Fibroblast of lung (primary cell): ENCODE results near the gene CSNK1D. TPM values are rescaled to one million over a fixed set of nuclear protein-coding genes. Genes with fewer than 3 reads are reported as not detected.

ENCODE experiments used
- DNase-seq, 2 donors: peaks; one replicate each; pipeline versions ENCODE4 v3.0.0 to v3.0.0-alpha.2; 2010; ENCODE audit warnings: low read depth in 2 of 2
- H2AFZ ChIP-seq: 2 replicates; pipeline ENCODE4 v1.5.1; 2012; ENCODE audit warnings: low read length, control low read depth, inconsistent platforms
- H3K27ac ChIP-seq: 2 replicates; pipeline ENCODE4 v1.5.1; 2011; ENCODE audit warnings: low read length, control low read depth; ENCODE audit not compliant: insufficient read depth
- H3K27me3 ChIP-seq: 2 replicates; pipeline ENCODE4 v1.5.1; 2011; ENCODE audit warnings: mild to moderate bottlenecking, low read length; ENCODE audit not compliant: control insufficient read depth, insufficient read depth
- H3K36me3 ChIP-seq: 2 replicates; pipeline ENCODE4 v1.5.1; 2011; ENCODE audit warnings: low read length; ENCODE audit not compliant: control insufficient read depth, insufficient read depth
- H3K4me1 ChIP-seq: 2 replicates; pipeline ENCODE4 v1.5.1; 2011; ENCODE audit warnings: low read length; ENCODE audit not compliant: control insufficient read depth, insufficient read depth; ENCODE audit errors: extremely low read depth
- H3K4me2 ChIP-seq: 2 replicates; pipeline ENCODE4 v1.5.1; 2011; ENCODE audit warnings: low read length, control low read depth; ENCODE audit not compliant: insufficient read depth; ENCODE audit errors: extremely low read depth
- H3K4me3 ChIP-seq, 4 experiments: fragments of 200-600 bp in 1 of 4; sonication (generic) in 1 of 4; replicated peaks in 1 of 4; 2 replicates each; pipeline ENCODE4 v1.5.1; 2011 to 2016; ENCODE audit warnings: low read length in 4 of 4, low read depth in 3 of 4, mild to moderate bottlenecking in 3 of 4, control low read depth in 2 of 4, inconsistent platforms in 1 of 4, mixed read lengths in 1 of 4; ENCODE audit not compliant: insufficient read depth in 1 of 4; ENCODE audit errors: control extremely low read depth in 1 of 4
- H3K79me2 ChIP-seq: 2 replicates; pipeline ENCODE4 v1.5.1; 2012; ENCODE audit warnings: mild to moderate bottlenecking, low read length, inconsistent platforms; ENCODE audit not compliant: control insufficient read depth, insufficient read depth
- H3K9ac ChIP-seq: 2 replicates; pipeline ENCODE4 v1.5.1; 2011; ENCODE audit warnings: mild to moderate bottlenecking, low read length, control low read depth; ENCODE audit not compliant: insufficient read depth
- H3K9me3 ChIP-seq: 2 replicates; pipeline ENCODE4 v1.5.1; 2012; ENCODE audit warnings: low read depth, low read length; ENCODE audit not compliant: control insufficient read depth, insufficient read depth
- H4K20me1 ChIP-seq: 2 replicates; pipeline ENCODE4 v1.5.1; 2011; ENCODE audit warnings: low read length; ENCODE audit not compliant: control insufficient read depth, insufficient read depth; ENCODE audit errors: extremely low read depth
- EZH2 ChIP-seq: IDR thresholded peaks from 2 replicates; pipeline ENCODE4 v1.5.1; 2012; ENCODE audit warnings: low read length, control low read depth, mild to moderate bottlenecking; ENCODE audit errors: missing control alignments
- polyA plus RNA-seq, 2 donors: library from polyadenylated mRNA; depleted of rRNA in 1 of 2; stranded (reverse) in 1 of 2; unstranded in 1 of 2; fragments of >200 nt; gene quantifications; 2 replicates each; pipeline ENCODE4 v1.2.1, GENCODE V29; 2011 to 2012; ENCODE audit warnings: missing spikeins in 1 of 2
- total RNA-seq: library from RNA; depleted of rRNA; stranded (reverse); fragments of >200 nt; gene quantifications from 2 replicates; pipeline ENCODE4 v1.2.1, GENCODE V29; 2014
- TF ChIP-seq, protein P1 (sequence below), 2 donors: IDR thresholded peaks in 1 of 2; conservative IDR thresholded peaks in 1 of 2; 1 replicate in 1 of 2; 2 replicates in 1 of 2; pipeline ENCODE4 v1.5.1; 2011 to 2012; ENCODE audit warnings: low read length in 2 of 2, control low read depth in 1 of 2, inconsistent platforms in 1 of 2, low read depth in 1 of 2, mild to moderate bottlenecking in 1 of 2

Gene CSNK1D
- total and polyA plus RNA-seq, 2 donors (not counting 1 experiment from before 2014, with no cell fraction given), result 64.9 to 112 TPM

DNA sequence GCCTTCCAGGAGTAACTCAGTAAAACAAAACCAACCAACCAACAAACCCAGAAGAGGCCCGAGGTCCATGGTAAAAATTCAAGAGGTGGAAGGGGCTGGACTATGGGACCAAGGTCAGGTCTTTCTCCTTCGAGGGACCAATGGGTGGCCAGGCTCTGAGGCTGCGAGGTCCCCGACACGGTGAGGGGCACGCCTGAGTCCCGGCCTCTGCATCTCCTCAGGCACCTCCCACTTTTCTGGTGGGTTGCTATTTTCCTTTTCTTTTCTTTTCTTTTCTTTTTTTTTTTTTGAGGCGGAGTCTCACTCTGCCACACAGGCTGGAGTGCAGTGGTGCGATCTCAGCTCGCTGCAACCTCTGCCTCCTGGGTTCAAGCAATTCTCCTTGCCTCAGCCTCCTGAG is 26.0 kb upstream of the CSNK1D start:
- H3K4me2 ChIP-seq, result no peak overlapping the region
- H3K36me3 ChIP-seq, result no peaks in the 10 kb centered on the region
- no peaks in the 10 kb centered on the region for H3K27me3 ChIP-seq
- TF ChIP-seq, protein P1, sequence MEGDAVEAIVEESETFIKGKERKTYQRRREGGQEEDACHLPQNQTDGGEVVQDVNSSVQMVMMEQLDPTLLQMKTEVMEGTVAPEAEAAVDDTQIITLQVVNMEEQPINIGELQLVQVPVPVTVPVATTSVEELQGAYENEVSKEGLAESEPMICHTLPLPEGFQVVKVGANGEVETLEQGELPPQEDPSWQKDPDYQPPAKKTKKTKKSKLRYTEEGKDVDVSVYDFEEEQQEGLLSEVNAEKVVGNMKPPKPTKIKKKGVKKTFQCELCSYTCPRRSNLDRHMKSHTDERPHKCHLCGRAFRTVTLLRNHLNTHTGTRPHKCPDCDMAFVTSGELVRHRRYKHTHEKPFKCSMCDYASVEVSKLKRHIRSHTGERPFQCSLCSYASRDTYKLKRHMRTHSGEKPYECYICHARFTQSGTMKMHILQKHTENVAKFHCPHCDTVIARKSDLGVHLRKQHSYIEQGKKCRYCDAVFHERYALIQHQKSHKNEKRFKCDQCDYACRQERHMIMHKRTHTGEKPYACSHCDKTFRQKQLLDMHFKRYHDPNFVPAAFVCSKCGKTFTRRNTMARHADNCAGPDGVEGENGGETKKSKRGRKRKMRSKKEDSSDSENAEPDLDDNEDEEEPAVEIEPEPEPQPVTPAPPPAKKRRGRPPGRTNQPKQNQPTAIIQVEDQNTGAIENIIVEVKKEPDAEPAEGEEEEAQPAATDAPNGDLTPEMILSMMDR (conservative IDR thresholded peaks at IDR 0.05 in 1 of 2, IDR thresholded peaks at IDR 0.05 in 1 of 2; ENCODE audit: low read depth in 1 of 2, low read length in 2 of 2), result no peak
- TF ChIP-seq EZH2, result no peak
- H3K9ac ChIP-seq, result no peak overlapping the region
- no peak overlapping the region for H2AFZ ChIP-seq
- peaks cover 15% of the 10 kb centered on the region for H3K4me1 ChIP-seq
- H3K27ac ChIP-seq, result no peak overlapping the region
- no peaks in the 10 kb centered on the region for H3K79me2 ChIP-seq
- no peak overlapping the region for H3K4me3 ChIP-seq
- no peaks in the 10 kb centered on the region for H4K20me1 ChIP-seq
- no peak for DNase-seq
- no peaks in the 10 kb centered on the region for H3K9me3 ChIP-seq

DNA sequence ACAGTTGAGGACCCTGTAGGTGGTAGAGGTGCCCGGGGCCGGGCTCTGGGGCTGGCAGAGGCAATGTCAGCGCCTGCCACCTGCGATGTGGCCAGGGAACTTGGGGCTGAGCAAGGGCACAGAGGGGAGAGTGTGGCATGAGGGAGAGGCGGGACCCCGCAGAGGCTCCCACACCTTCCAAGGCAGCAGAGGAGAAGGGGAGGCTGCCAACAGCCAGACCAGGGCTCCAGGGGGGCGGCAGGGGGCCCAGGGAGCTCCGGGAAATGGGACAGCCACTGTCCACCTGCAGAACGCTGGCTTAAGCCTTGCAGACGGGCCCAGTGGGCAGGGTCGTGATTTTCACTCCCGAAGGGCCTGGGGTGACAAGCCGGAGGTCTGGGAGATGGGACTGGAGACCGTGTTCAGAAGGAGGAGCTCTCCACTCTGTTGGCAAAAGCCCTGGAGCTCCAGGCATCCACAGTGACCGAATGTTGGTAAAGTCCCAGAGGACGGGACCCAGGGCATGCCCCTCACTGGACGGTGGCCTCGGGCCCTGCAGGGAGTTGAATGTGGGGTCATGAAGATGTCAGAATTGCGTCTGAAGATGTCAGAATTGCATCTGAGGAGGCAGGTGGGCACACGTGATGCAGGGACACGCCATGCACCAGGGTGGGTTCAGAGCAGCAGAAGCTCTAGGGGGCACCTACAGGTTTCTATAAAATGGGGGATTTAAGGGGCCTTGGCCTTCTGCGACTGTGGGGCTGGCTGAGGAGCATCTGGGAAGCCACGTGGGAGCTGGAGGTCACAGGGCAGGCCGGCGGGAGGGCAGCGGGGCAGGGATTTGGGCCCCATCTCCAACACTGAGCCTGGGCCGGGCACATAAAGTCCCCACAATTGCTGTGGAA is 25.3 kb upstream of the CSNK1D start:
- H3K4me2 ChIP-seq, result peak overlapping the region; percentile 69
- peaks cover 17% of the 10 kb centered on the region for H3K4me1 ChIP-seq
- H3K4me3 ChIP-seq, result peak overlapping the region in 1 of 4 experiments; percentile 53
- no peak for DNase-seq
- H3K9me3 ChIP-seq, result no peaks in the 10 kb centered on the region
- H2AFZ ChIP-seq, result no peak overlapping the region
- H3K27ac ChIP-seq, result peak overlapping the region; percentile 95
- H3K79me2 ChIP-seq, result no peaks in the 10 kb centered on the region
- no peak for TF ChIP-seq EZH2
- TF ChIP-seq, protein P1 (conservative IDR thresholded peaks at IDR 0.05 in 1 of 2, IDR thresholded peaks at IDR 0.05 in 1 of 2; ENCODE audit: low read depth in 1 of 2, low read length in 2 of 2), result no peak
- no peaks in the 10 kb centered on the region for H3K27me3 ChIP-seq
- H4K20me1 ChIP-seq, result no peaks in the 10 kb centered on the region
- peak overlapping the region; percentile 60 for H3K9ac ChIP-seq
- H3K36me3 ChIP-seq, result no peaks in the 10 kb centered on the region

DNA sequence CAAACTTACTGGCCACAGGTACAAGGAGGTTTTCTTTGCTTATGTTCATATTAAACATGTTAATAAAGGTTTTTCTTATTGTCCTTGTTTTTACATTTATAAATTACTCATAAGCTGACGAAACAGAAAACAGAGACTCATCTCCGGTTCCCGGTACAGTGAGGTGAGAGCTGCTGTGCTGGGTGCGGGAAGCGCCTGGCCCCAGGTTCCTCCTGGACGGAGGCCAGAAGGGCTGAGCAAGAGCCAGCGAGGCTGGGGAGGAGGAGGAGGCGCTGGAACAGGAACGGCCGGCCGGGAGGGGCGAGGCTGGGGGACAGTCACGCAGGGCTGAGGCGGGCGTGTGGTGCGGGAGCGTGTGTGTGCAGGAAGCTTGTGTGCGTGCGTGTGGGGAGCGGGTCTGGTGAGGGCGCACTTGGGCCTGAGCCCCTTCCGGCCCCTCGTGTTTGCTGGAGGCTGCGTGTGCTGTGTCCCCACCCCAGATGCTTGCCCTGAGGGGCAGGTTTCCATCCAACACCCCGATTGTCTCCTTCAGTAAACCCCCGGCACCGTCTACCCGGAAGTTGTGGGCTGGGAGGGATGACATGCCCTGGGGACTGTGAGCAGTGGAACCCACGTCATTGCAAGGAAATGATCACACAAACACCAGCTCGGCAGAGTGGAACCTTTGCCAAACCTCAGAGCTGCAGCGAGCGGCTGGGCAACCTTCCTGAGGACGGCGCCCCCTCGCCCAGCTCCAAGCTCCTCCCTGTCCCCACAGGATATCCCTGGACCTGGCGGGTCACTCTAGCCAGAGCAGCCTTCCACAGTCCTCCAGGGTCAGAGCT is 24.4 kb upstream of the CSNK1D start:
- H3K4me3 ChIP-seq, result peak overlapping the region; percentile 23 to 53 (median 33)
- peak overlapping the region; percentile 95 for H3K27ac ChIP-seq
- peak; percentile 91 to 96 for DNase-seq
- no peaks in the 10 kb centered on the region for H4K20me1 ChIP-seq
- peaks cover 17% of the 10 kb centered on the region for H3K4me1 ChIP-seq
- TF ChIP-seq EZH2, result no peak
- TF ChIP-seq, protein P1 (conservative IDR thresholded peaks at IDR 0.05 in 1 of 2, IDR thresholded peaks at IDR 0.05 in 1 of 2; ENCODE audit: low read depth in 1 of 2, low read length in 2 of 2), result no peak
- H3K79me2 ChIP-seq, result no peaks in the 10 kb centered on the region
- H3K4me2 ChIP-seq, result peak overlapping the region; percentile 69
- no peaks in the 10 kb centered on the region for H3K9me3 ChIP-seq
- H3K9ac ChIP-seq, result peak overlapping the region; percentile 71
- H2AFZ ChIP-seq, result peak overlapping the region; percentile 49
- no peaks in the 10 kb centered on the region for H3K36me3 ChIP-seq
- H3K27me3 ChIP-seq, result no peaks in the 10 kb centered on the region
